Colonic mucosa (tissue), 4 donors: Measurements from ENCODE around the gene MGST2. TPM values are rescaled to one million over a fixed set of nuclear protein-coding genes. Genes with fewer than 3 reads are reported as not detected.
A peak's percentile ranks its signal among the peaks of the same experiment; 100 is the strongest.

Experiments
- DNase-seq: peaks from one replicate; pipeline ENCODE4 v3.0.0-alpha.2; 2020
- H3K27ac ChIP-seq: fragments of 200-600 bp; one replicate; pipeline ENCODE4 v1.8.0; 2021
- H3K27me3 ChIP-seq: fragments of 200-600 bp; one replicate; pipeline ENCODE4 v1.8.0; 2021
- H3K36me3 ChIP-seq: fragments of 200-600 bp; one replicate; pipeline ENCODE4 v1.8.0; 2021
- H3K4me1 ChIP-seq: fragments of 200-600 bp; one replicate; pipeline ENCODE4 v1.8.0; 2021; ENCODE audit warnings: mild to moderate bottlenecking
- H3K4me3 ChIP-seq: fragments of 200-600 bp; one replicate; pipeline ENCODE4 v1.8.0; 2021
- H3K9ac ChIP-seq, 2 donors: one replicate each; pipeline ENCODE4 v1.7.0; 2013; ENCODE audit warnings: control low read depth in 2 of 2, low read depth in 2 of 2, low read length in 2 of 2
- H3K9me3 ChIP-seq: fragments of 200-600 bp; one replicate; pipeline ENCODE4 v1.8.0; 2021
- CTCF ChIP-seq: fragments of 200-600 bp; IDR thresholded peaks from one replicate; pipeline ENCODE4 v1.8.0; 2022; ENCODE audit warnings: antibody characterized with exemption, mild to moderate bottlenecking
- intact Hi-C: fragments of 100-400 bp; cut with DNase I; formaldehyde crosslinking; loops from one replicate; pipeline ENCODE4 v1.14.1; 2022
- total RNA-seq, 2 donors: library from RNA; stranded (reverse); fragmentation: NEBNext Ultra II Directional in 1 of 2; extraction: Animal tissue kit (Norgen Biotek cat#: 25700) in 1 of 2; gene quantifications; one replicate each; pipeline ENCODE4 v1.2.1, GENCODE V29; 2021
- donor health status: healthy.
- donor health status: DM: no; HTN: no; CAD: no.
- donor health status: DM: no; HTN: no; CAD: no.

The MGST2 gene
- total RNA-seq: 100 to 1,000 TPM; 105 to 157 TPM

- Histone ChIP-seq H3K4me3 (peak within 1 kb of the TSS; percentile 48), H3K27me3 (no peaks in the 10 kb centered on the region), H3K9me3 (no peaks in the 10 kb centered on the region), H3K27ac (peak within 1 kb of the TSS; percentile 94), H3K36me3 (no peaks in the 10 kb centered on the region), H3K4me1 (peaks cover 15% of the 10 kb centered on the region), H3K9ac (peak within 1 kb of the TSS; percentile 71 to 88)
- intact Hi-C loops: no loop called here
- no peak for TF ChIP-seq CTCF
- DNase-seq: peak; percentile 94
These were observed at the start of gene MGST2 for GRCh38 chr4:139665690-139666529. Gene MGST2 (plus strand): TSS chr4:139665819. CDS start chr4:139666020, 201 bp downstream.

GRCh38 chr4:139617702-139618490, 47.7 kb upstream of the MGST2 start:
- Histone ChIP-seq H3K4me1 (no peaks in the 10 kb centered on the region), H3K9ac (no peak overlapping the region), H3K9me3 (no peaks in the 10 kb centered on the region), H3K27ac (no peak overlapping the region), H3K27me3 (no peaks in the 10 kb centered on the region), H3K4me3 (no peak overlapping the region), H3K36me3 (no peaks in the 10 kb centered on the region)
- intact Hi-C loops: no loop called here
- TF ChIP-seq CTCF: peak; percentile 39
- DNase-seq: no peak

- Histone ChIP-seq H3K9ac (no peak overlapping the region), H3K27ac (no peak overlapping the region), H3K9me3 (no peaks in the 10 kb centered on the region), H3K4me1 (no peaks in the 10 kb centered on the region), H3K4me3 (no peak overlapping the region), H3K36me3 (no peaks in the 10 kb centered on the region), H3K27me3 (no peaks in the 10 kb centered on the region)
- DNase-seq: no peak
- intact Hi-C loops: no loop called here
- TF ChIP-seq CTCF: peak; percentile 40
These were observed 46.0 kb upstream of the MGST2 start for GRCh38 chr4:139619644-139620043.

GRCh38 chr4:139622901-139623381, 42.7 kb upstream of the MGST2 start:
- Histone ChIP-seq H3K9me3 (no peaks in the 10 kb centered on the region), H3K4me3 (no peak overlapping the region), H3K4me1 (no peaks in the 10 kb centered on the region), H3K9ac (no peak overlapping the region), H3K27ac (no peak overlapping the region), H3K27me3 (no peaks in the 10 kb centered on the region), H3K36me3 (no peaks in the 10 kb centered on the region)
- DNase-seq: no peak
- intact Hi-C loops: no loop called here
- no peak for TF ChIP-seq CTCF

GRCh38 chr4:139624441-139625092, 41.1 kb upstream of the MGST2 start:
- no peak for DNase-seq
- H3K27me3 ChIP-seq: no peaks in the 10 kb centered on the region
- no peak overlapping the region for H3K9ac ChIP-seq
- H3K4me3 ChIP-seq: no peak overlapping the region
- intact Hi-C loops: no loop called here
- no peaks in the 10 kb centered on the region for H3K4me1 ChIP-seq
- no peak overlapping the region for H3K27ac ChIP-seq
- no peaks in the 10 kb centered on the region for H3K9me3 ChIP-seq
- TF ChIP-seq CTCF: no peak
- no peaks in the 10 kb centered on the region for H3K36me3 ChIP-seq
